A549 (cell line): ENCODE results near the gene TRUB2.

Experiments used
- CEBPB ChIP-seq, 2 experiments: fragments of >200 bp in 1 of 2; sonication (Bioruptor Twin) in 1 of 2; formaldehyde crosslinking in 1 of 2; IDR thresholded peaks; 2 replicates each; pipeline ENCODE4 v1.6.1; 2012 to 2016
- CTCF ChIP-seq: fragments of >200 bp; sonication (Bioruptor Twin); formaldehyde crosslinking; IDR thresholded peaks from 3 replicates; pipeline ENCODE4 v1.5.1; 2016
- HOXA7 ChIP-seq: fragments of 250-450 bp; sonication (Bioruptor Pico); IDR thresholded peaks from 2 replicates; pipeline ENCODE4 v1.5.0; 2020; ENCODE audit warnings: mild to moderate bottlenecking, moderate library complexity
- JUN ChIP-seq, 2 experiments: fragments of >200 bp; sonication (Bioruptor Twin); formaldehyde crosslinking; IDR thresholded peaks; 2 replicates in 1 of 2; 3 replicates in 1 of 2; pipeline ENCODE4 v1.6.1; 2016 to 2017
- NR3C1 ChIP-seq: fragments of >200 bp; sonication (Bioruptor Twin); formaldehyde crosslinking; IDR thresholded peaks from 3 replicates; pipeline ENCODE4 v1.6.1; 2017

- TF ChIP-seq CTCF (no peak), CEBPB (IDR thresholded peaks at IDR 0.05) (no peak), NR3C1 (no peak), HOXA7 (CRISPR knock-in tag) (no peak), JUN (IDR thresholded peaks at IDR 0.05) (no peak)
Measured at GRCh38 chr9:128360826-128361225, 38.6 kb upstream of the TRUB2 start.
